SH-SY5Y (cell line): Measurements from ENCODE around the gene RBM33.

Source experiments
- GATA2 ChIP-seq: IDR thresholded peaks from 2 replicates; pipeline ENCODE4 v1.6.1; 2011; ENCODE audit warnings: mild to moderate bottlenecking, low read depth, low read length
- GATA3 ChIP-seq: IDR thresholded peaks from 2 replicates; pipeline ENCODE4 v1.6.1; 2011; ENCODE audit warnings: low read depth, mild to moderate bottlenecking, low read length, moderate library complexity

- TF ChIP-seq GATA2 (no peak), GATA3 (no peak)
These were observed 116.7 kb downstream of the RBM33 start for GRCh38 chr7:155761162-155761561.
